K562 (cell line): ENCODE results near the gene CBFA2T3. TPM values are rescaled to one million over a fixed set of nuclear protein-coding genes. Genes with fewer than 3 reads are reported as not detected.
A peak's percentile ranks its signal among the peaks of the same experiment; 100 is the strongest.

Source experiments
- FOXA1 ChIP-seq: fragments of 450-650 bp; IDR thresholded peaks from 2 replicates; pipeline ENCODE4 v1.6.1; 2016; ENCODE audit warnings: mild to moderate bottlenecking, borderline replicate concordance
- HBP1 ChIP-seq: fragments of 450-650 bp; formaldehyde crosslinking; IDR thresholded peaks from 2 replicates; pipeline ENCODE4 v1.4.0; 2022; ENCODE audit warnings: missing genetic modification characterization
- HDAC1 ChIP-seq, 2 experiments: fragments of 450-650 bp; IDR thresholded peaks; 2 replicates each; pipeline ENCODE4 v1.6.1; 2016 to 2017; ENCODE audit warnings: inconsistent platforms in 1 of 2, mild to moderate bottlenecking in 1 of 2, moderate library complexity in 1 of 2
- NRF1 ChIP-seq, 2 experiments: fragments of 450-650 bp; IDR thresholded peaks in 1 of 2; conservative IDR thresholded peaks in 1 of 2; 2 replicates each; pipeline ENCODE4 v1.6.1; 2014; ENCODE audit warnings: mild to moderate bottlenecking in 2 of 2
- POLR2G ChIP-seq: fragments of 200-400 bp; formaldehyde crosslinking; IDR thresholded peaks from 2 replicates; pipeline ENCODE4 v1.6.1; 2017; ENCODE audit warnings: low read depth, mild to moderate bottlenecking, antibody characterized with exemption, low read length, moderate library complexity
- RFX1 ChIP-seq: fragments of 450-650 bp; IDR thresholded peaks from 2 replicates; pipeline ENCODE4 v1.6.1; 2016; ENCODE audit warnings: mild to moderate bottlenecking, moderate library complexity
- TEAD4 ChIP-seq, 2 experiments: sonication (generic) in 1 of 2; formaldehyde crosslinking in 1 of 2; IDR thresholded peaks; 2 replicates each; pipeline versions ENCODE4 v1.6.1 to v1.8.0; 2012 to 2022; ENCODE audit warnings: borderline replicate concordance in 1 of 2, inconsistent platforms in 1 of 2, low read length in 1 of 2, mild to moderate bottlenecking in 1 of 2, missing genetic modification reagents in 1 of 2
- ZNF316 ChIP-seq: fragments of 450-650 bp; IDR thresholded peaks from 2 replicates; pipeline ENCODE4 v1.6.1; 2016
- polyA plus RNA-seq, 8 experiments: library from polyadenylated mRNA; depleted of rRNA in 4 of 8; stranded (reverse) in 5 of 8; unstranded in 3 of 8; fragments of >200 nt; fragmentation: Nextera tagmentation in 2 of 8; fragmentation: Illumina TruSeq in 1 of 8; extraction: Ambion mirVana in 2 of 8; extraction: Trizol in 1 of 8; gene quantifications; 2 replicates each; pipeline versions ENCODE4 v1.2.1 to v1.2.3, GENCODE V29; 2011 to 2014; ENCODE audit warnings: inconsistent platforms in 1 of 8, missing spikeins in 1 of 8
- total RNA-seq, 7 experiments: library from RNA; depleted of rRNA in 6 of 7; stranded (reverse); fragments of >200 nt in 6 of 7; fragmentation: Illumina TruSeq in 2 of 7; extraction: Trizol in 2 of 7; gene quantifications; 2 replicates each; pipeline versions ENCODE4 v1.2.1 to v1.2.3, GENCODE V29; 2011 to 2021; ENCODE audit warnings: low replicate concordance in 1 of 7
- TF ChIP-seq, protein P1 (sequence below), 3 experiments: fragments of 200-800 bp in 1 of 3; sonication (Bioruptor generic) in 1 of 3; sonication (generic) in 1 of 3; formaldehyde crosslinking in 1 of 3; IDR thresholded peaks; 2 replicates each; pipeline versions ENCODE4 v1.6.1 to v1.8.0; 2016 to 2022; ENCODE audit warnings: mild to moderate bottlenecking in 2 of 3, missing compliant biosample characterization in 2 of 3, missing genetic modification characterization in 2 of 3, missing genetic modification reagents in 1 of 3
- TF ChIP-seq, protein P2 (sequence below): sonication (generic); formaldehyde crosslinking; IDR thresholded peaks from 2 replicates; pipeline ENCODE4 v1.8.1; 2023; ENCODE audit warnings: mild to moderate bottlenecking, missing genetic modification reagents, moderate library complexity

CBFA2T3 gene
- total and polyA plus RNA-seq, 9 of the 15 experiments (the other 6 are each of a cell fraction or from before 2014, with no cell fraction given) = 2.3 to 145 (median 6.7) TPM

DNA sequence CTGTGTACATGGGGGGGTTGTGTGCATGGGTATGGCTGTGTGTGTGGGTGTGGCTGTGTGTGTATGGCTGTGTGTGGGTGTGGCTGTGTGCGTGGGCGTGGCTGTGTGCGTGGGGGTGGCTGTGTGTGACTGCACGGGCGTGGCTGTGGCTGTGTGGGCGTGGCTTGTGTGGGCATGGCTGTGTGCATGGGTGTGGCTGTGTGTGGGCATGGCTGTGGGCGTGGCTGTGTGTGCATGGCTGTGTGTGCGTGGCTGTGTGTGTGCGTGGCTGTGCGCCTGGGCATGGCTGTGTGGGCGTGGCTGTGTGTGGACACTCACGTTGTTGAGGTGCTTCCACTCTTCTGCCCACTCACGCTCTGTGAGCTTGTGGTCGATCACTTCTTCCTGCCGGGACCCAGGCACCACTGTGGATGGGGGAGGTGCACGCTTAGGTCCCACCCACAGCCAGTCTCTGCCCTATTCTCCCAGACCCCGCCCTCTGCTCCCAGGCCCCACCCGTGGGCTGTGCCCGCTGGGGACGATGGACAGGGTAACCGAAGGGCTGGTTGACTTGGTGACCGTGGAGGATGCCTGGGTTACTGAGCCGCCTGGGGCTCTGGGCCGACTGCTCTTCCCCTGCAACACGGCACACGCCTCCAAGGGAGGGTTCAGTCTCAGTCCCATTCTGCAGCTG, 94.5 kb downstream of the CBFA2T3 start (continued):
- TF ChIP-seq, protein P1, sequence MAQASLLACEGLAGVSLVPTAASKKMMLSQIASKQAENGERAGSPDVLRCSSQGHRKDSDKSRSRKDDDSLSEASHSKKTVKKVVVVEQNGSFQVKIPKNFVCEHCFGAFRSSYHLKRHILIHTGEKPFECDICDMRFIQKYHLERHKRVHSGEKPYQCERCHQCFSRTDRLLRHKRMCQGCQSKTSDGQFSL (CRISPR knock-in tag; IDR thresholded peaks at IDR 0.05) = peak; percentile 72
- TF ChIP-seq, protein P1 (tag; IDR thresholded peaks at IDR 0.05) = no peak
- TF ChIP-seq HBP1 (CRISPR knock-in tag) = peak; percentile 63; the same call in 1 of the 2 replicates
- TF ChIP-seq FOXA1 = no peak
- TF ChIP-seq TEAD4 (IDR thresholded peaks at IDR 0.05; ENCODE audit: low read length) = peak; percentile 87
- no peak for TF ChIP-seq TEAD4 (CRISPR knock-in tag; IDR thresholded peaks at IDR 0.05; ENCODE audit: borderline replicate concordance)
- TF ChIP-seq HDAC1 (IDR thresholded peaks at IDR 0.05) = peak in 1 of 2 experiments; percentile 88; a peak in 3 of 4 replicates
- no peak for TF ChIP-seq RFX1
- peak; percentile 76 for TF ChIP-seq POLR2G
- 0 out of 2 replicates have a peak, but pooled peaks have one; percentile 12 for TF ChIP-seq ZNF316
- TF ChIP-seq NRF1 (conservative IDR thresholded peaks at IDR 0.05 in 1 of 2, IDR thresholded peaks at IDR 0.05 in 1 of 2) = peak; percentile 57 to 69
- TF ChIP-seq, protein P2, sequence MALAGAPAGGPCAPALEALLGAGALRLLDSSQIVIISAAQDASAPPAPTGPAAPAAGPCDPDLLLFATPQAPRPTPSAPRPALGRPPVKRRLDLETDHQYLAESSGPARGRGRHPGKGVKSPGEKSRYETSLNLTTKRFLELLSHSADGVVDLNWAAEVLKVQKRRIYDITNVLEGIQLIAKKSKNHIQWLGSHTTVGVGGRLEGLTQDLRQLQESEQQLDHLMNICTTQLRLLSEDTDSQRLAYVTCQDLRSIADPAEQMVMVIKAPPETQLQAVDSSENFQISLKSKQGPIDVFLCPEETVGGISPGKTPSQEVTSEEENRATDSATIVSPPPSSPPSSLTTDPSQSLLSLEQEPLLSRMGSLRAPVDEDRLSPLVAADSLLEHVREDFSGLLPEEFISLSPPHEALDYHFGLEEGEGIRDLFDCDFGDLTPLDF (CRISPR knock-in tag) = no peak
